HG03066 (cell line): Measurements from ENCODE around the gene CCDC192.
A peak's percentile ranks its signal among the peaks of the same experiment; 100 is the strongest.

Experiments
- ATAC-seq: cut with Tn5 transposase; IDR thresholded peaks from one replicate; pipeline ENCODE4 v1.9.1; 2021; ENCODE audit warnings: low read depth; ENCODE audit not compliant: unreplicated experiment

The CCDC192 gene

DNA sequence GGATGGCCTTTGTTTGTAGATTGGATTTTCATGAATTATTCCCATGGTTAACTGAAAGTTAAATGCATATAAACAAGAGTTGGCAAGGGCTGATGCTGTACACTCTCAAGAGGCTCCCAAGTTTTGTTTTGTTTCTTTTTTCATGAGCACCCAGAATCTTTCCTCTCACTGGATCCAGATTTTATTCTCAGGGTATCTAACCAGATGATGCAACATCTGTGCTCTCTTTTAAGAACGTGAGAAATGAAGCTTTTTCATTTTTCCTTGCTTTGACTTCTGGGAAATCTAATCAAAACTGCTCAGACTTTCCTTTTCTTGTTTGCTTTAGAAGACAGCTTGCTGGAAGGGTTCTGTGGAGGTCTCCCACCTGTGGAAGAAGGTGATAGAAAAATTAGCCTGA, 237.7 kb downstream of the CCDC192 start:
- no peak for ATAC-seq

DNA sequence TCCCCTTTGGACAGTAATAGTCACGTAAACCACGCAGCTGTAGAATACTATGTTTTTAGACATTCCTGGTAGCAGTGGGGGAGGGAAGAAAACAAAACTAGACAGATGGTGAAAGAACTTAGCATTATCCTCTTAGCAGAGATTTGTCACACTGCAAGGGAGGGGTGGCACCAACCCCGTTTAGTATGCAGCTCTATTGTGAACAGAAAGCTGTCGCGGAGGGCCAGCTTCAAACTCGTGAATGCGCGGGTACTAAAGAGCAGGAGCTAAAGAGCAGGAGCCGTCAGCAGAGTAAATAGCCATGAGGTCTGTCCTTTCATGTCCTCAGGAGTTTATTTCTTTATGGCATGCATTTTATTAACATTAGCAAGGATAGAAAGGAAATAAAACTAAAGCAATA, 238.5 kb downstream of the CCDC192 start:
- ATAC-seq: no peak

DNA sequence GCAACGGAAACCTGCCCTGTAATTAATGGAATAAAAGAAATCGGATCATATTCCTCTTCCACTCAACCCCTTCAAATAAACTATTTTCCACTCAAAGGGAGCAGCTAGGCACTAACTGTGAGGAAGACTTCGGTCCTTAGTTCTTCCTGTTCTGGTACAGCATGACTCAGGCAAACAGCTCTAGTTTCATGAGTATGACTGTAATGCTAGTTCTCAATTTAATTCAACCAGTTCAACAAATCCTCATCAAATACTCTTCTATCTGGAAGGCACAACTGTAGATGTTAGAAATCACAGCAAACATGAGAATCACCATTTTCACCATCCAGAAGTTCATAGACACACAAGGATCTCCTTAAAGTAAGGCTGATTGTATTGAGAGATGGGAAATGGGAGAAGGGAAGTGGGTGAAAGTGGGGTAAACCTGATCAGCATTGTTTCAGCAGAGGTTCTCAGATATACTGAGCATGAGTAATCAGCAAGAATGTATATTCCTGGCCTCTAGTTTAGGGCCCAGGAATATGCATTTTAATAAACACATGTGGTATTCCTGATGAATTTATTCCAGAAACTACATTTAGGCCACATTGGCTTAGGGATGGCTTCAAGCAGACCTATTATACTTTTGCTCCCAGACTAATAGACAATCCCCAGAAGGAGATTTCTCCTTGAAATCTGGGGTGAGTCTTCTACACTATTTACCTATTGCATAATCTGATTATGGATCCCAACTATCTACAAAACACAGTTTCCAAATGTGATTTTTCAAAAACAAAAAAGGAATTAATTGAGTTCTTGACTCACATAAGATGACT, 239.3 kb downstream of the CCDC192 start:
- ATAC-seq: no peak

DNA sequence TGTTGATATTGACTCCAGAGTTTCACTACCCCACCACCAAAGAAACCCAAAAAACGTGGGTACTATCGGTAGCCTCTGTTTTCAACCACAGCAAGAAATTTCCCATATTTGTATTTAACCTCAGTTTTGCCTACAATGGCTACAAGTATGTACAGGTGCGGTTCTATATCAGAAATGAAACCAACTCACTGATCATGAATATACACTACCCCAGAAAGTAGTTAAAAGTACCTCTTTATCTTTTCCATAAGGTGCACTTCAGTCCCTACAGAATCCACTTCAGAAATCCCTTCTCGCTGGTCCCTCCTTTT, 239.8 kb downstream of the CCDC192 start:
- ATAC-seq: peak; percentile 75

DNA sequence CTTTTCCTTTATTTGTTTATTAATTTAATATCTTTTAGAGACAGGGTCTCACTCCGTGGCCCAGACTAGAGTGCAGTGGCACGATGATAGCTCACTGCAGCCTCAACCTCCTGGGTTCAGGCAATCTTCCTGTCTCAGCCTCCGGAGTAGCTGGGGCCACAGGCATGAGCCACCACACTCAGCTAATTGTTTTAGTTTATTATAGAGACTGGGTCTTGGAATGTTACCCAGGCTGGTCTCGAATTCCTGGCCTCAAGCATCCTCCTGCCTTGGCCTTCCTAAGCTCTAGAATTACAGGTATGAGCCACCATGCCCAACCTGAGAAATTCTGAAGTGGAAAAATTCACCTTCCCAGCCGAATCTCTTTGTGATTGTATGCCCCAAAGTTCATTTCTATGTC, 240.9 kb downstream of the CCDC192 start:
- ATAC-seq: no peak

DNA sequence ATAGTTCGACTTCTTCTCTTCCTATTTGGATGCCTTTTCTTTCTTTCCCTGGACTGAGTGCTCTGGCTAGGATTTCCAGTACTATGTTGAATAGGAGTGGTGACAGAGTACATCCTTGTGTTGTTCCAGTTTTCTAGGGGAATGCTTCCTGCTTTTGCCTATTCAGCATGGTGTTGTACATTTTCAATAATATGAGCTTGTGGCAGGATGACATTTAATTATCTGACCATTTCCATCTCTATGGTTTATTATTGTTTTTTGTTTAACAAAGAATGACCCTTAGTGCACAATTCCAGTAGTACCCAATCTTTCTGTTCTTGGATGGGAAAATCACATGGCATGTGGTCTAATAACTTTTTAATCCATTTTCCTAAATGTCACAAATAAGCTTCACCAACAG, 244.8 kb downstream of the CCDC192 start:
- no peak for ATAC-seq

DNA sequence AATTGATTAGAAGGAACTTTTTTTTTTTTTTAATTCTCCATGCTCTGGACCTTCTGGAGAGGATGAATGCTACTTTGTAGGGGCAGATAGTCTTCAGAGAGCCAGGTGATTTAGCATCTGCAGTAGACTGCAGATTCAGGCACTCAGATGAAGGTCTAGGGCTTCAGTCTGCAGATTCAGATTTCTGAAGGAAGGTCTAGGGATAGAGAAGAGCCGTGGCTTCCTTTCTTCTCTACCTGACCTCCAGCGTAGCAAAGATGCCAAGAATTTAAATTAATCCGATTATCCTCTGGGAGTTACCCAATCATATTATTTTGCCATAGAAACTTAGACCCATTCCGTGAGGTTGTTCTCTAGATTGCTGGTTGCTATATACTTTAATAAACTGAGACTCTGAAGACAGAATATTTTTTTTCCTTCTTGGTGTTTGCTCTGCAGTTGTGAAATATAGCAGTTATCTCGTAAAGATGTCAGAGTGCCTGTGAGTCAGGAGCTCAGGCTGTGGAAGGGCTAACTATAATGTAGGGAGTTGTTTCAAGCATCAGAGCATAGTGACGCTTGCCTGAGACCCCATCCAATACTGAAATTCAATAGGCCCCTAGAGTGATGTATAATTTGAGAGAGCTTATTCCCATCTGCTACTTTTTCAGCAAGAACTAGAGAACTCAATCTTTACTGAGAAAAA, 247.7 kb downstream of the CCDC192 start:
- ATAC-seq: no peak

DNA sequence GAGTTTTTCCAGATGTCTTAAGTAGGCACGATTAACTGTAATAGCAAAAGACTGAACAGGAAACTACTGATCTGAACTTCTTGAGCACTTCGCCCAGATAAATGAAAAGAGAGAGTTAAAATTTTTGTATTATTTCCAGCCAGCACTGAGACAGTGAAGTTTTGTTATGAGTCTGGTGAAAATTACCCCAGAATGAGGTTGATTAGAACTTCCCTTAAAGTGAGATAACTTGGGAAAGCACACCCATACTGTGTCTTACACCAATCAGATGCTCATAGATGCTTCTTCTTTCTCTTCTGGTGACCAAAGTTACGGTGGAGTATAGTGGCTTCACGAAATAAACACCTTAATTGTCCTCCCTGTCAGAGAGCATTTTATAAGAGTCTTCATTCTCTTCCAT, 248.6 kb downstream of the CCDC192 start:
- no peak for ATAC-seq

DNA sequence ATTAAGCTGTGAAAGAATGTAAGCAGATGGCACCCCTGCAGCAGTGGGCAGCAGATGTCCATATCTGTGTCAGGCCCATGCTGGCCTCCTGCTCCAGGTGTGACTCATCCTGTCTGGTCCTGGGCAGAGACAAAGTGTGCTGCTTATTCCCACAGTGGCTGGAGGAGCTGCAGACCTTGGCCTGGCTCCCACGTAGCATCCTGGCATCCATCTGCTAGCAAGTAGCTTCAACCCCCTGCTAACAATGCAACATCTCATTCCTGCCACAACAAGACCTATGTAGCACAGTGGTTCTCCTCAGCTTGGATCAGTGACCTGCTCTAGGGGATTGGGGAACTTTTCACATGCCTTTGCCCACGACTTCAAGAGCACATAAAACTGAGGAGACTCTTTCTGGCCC, 254.0 kb downstream of the CCDC192 start:
- no peak for ATAC-seq

DNA sequence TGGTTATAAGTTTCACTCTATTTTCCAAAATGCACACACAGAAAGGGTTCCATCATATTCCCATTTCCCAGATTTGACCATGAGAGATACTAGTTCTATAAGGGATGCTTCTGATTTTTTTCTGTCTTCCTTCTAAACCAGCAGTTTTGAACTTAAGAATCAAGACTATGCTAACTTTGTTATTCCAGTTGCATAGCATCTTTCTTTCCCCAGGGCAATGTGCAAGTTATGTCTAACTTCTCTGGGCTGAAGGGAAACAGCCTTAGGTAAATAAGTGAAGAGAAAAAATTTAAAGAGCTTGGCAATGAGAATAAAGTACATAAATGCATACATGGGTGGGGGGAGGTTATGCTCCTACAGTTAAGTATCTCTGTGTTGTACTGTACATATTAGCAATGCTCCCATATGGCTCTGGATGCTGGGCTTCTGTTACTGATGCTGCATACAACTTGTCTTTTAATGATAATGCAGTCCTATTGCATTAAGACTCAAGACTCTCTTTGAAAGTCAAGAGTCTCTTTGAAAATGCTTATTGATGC, 254.6 kb downstream of the CCDC192 start:
- ATAC-seq: no peak

DNA sequence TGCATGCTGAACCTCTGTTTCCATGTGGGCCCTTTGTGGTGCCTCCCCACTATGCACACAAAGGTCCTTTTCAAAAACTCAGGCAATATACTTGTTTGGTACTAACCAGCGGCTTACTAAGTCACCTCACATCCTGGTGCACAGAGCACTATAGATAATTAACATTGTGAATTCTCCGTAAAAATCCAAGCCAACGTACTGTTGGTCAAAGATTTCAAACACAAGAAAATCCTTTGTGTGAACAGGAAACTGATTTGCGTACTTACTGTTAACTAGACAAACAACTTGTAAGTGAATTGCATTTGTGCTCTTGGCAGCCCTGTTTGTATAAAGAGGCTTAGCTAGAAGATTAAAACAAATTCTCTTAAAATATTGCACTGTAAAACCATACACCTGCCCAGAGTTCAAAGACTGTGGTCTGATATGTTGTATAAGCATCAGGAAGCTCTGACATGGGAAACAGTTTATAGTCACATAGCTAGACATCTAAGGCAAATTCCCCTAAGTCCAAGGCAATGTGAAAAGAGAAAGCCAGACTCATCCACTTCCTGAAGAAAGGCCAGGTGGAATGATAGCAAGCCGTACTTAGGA, 255.3 kb downstream of the CCDC192 start:
- no peak for ATAC-seq

DNA sequence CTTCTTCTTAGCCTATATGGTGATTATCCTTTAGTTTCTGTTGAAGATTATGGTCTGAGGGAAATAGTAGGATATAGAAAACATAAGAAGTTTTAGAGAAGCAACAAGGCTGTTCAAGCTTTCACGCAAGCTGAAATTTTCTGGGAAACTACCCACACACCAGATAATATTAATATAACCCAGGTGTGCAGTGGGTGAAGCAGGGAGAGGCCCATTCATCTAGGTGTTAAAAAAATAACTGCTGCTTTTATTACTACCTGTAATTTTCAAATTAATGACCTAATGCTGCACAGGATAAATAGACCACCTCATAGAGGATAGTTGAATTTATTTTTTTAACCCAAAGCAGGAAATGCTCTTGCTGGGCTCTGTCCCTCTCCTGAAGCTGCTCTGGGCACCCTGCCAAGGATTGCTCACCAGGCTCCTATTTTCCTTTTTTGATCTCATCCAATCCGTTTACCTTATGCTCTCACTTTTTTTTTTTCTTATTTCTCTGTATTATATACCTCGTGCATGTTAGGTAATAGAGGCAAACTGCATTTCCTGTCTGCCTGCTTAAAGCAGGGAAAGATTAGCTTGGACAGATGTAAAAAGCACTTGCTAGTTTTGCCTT, 256.1 kb downstream of the CCDC192 start:
- no peak for ATAC-seq

DNA sequence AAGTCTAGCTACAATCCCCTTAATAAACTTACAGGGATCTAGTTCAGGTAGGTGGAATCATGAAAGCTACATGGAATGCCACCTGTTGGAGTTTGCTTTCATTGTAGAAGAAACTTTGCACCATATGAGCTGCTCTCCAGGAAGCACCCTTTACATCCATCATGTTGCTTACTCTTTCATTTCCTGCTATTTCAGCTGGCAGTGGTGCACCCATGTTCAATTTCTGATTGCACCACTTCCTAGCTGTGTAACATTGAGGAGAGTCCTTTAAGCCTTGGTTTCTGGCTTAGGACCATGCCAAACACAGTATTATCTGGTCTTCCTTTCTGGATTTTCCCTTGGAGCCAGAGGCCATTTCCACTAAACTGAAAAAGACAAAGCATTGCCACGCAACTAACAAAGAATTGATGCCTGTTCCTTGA, 257.1 kb downstream of the CCDC192 start:
- no peak for ATAC-seq

DNA sequence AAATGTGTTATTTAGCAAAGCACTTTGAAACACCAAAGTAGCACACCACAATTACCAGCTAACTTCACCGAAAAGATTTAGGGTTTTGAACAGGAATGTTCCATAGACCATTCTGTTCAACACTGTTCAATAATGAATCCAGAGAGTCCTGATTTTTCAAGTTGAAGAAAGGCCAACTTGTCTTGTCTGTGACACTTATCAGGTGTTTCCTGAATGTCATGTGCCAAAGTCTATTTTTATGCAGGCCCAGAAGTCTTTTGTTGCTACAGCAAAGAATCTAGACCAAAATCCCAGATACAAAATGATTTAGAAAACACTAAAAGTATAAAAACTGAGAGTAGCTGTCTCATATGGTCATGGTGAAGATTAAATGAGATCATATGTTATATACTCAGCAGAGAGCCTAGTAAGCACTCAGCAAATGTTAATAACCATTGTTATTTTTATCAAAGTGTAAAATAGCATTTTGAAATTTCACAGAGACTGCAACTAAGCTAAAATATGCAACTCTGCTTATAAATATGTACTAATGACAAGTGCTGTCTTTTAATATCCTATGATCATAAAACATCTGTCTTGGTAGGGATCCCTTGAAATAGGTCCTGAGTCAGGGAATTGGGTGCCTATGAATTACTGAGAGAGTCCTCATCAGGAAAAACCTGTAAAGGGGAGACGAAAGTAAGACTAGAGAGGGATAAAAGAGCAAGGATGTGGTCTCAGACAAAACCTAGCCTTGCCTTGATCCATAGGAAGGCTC, 258.0 kb downstream of the CCDC192 start:
- ATAC-seq: no peak

DNA sequence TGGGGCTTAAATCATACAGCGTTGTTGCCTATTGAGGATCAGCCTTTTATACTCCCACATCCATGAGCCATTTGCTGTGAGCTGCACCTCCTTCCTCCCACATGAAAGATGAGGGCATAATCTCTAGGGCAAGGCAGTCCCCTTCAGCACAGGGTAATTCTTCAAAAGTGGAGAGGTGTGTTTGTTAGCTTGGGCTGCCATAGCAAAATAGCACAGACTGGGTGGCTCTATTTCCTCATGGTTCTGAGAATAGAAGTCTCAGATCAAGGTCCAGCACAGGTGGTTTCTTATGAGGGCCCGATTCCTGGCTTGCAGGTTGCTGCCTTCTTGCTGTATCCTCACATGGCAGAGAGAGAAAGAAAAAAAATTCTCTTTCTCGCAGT, 258.6 kb downstream of the CCDC192 start:
- no peak for ATAC-seq

DNA sequence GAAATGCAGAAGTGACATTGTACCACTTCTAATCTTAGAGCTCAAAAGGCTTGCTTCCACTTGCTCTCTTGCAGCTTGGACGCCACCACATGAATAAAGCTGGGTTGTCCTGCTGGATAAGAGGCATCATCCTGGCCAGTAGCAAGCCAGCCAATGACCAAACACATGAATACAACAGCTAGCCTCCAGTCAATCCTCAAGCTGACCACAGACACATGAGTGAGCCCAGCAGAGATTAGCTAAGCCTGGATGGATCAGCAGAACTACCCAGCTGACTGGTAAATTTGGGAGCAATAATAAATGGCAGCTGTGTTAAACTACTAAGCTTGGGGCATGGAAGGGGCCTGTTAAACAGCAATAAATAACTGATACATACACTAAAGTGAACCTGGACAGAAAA, 259.3 kb downstream of the CCDC192 start:
- no peak for ATAC-seq

DNA sequence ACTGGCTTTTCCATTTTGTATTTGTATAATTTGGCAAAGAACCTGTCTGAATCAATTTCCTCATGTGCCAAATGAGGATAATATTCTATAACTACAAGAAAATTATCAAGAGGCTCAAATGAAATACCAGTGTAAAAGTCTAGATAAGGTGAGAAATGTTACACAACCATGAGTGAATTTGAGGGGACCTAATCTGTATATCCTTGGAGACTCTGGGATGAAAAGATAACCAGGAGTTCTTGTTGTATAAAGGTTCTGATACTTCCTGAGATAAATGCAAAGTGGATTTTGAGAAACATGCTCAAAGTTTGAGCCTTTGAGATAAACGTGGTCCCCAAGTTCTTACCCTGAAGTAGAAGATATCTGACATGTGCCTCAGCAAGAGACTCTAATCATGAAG, 260.0 kb downstream of the CCDC192 start:
- ATAC-seq: no peak

DNA sequence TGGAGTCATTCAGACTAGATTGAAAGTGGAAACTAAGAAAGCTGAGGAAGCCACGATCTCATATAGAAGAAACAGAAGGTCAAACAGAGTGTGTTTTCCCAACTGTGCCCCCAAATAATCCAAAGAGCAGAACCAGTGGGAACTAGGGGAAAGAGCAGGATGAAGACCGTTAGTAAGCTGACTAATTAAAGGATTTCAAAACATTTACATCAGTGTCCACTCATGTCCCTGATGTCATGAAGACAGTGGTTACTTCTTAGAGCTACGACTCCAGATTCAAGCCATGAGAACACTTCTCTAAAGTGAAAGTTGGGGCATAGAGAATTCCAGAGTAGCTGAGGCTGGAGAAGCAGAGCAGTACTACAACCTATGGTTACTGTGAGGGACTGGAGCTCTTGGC, 260.7 kb downstream of the CCDC192 start:
- no peak for ATAC-seq

DNA sequence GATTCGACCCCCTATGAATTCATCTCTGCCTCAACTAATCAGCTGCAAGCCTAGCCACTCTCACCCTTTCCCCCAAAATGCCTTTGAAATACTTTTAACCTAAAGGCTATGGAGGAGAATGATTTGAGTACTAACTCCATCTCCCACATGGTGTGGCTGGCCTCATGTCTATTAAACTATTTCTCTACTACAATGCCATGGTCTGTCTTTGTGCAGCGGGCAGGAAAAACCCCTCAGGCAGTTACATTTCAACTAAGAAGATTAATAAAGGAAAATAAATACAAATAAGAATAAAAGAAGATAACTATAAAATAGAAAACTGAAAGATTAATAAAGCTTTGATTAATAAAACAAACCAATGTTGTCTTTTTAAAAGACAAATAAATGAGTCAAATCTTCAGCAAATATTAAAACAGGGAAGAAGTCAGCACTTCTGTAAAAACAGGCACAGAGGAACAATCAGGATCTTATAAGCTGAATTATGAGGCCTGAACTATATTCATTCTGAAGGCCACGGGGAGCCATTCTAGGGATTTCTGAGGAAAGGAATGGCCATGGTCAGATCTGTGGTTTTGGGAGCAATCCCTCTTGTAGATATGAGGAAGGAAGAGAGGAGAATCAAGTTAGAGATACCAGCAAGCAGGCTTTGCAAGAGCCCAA, 264.3 kb downstream of the CCDC192 start:
- ATAC-seq: no peak

DNA sequence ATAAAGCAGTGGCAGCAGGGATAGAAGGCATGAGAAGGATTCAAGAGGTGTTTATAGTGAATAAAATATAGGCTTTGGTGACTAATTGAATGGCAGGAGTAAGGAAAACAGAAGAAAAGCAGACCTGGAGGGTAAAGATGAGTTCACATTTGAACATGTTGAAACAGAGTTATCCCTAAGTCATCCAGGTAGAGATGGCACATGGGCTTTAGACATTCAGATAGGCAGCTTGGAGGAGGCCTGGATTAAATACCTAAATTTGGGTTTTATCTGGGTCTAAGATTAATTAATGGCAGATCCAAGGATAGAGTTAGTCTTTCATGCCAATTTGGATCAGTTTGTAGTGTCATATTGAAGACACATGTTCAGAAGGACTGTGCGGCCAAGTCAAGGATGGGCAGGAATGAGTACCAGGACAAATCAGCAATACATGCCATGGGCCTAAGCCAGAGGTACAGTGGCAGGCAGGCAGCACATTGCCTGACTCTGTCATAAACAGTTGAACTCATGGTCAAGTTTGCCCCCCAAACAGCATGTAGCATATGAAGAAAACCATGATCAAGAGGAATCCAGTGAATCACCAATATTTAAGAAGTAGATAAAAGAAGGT, 264.9 kb downstream of the CCDC192 start:
- no peak for ATAC-seq
